ENCODE data around the gene FOXO1.

Gene FOXO1

DNA sequence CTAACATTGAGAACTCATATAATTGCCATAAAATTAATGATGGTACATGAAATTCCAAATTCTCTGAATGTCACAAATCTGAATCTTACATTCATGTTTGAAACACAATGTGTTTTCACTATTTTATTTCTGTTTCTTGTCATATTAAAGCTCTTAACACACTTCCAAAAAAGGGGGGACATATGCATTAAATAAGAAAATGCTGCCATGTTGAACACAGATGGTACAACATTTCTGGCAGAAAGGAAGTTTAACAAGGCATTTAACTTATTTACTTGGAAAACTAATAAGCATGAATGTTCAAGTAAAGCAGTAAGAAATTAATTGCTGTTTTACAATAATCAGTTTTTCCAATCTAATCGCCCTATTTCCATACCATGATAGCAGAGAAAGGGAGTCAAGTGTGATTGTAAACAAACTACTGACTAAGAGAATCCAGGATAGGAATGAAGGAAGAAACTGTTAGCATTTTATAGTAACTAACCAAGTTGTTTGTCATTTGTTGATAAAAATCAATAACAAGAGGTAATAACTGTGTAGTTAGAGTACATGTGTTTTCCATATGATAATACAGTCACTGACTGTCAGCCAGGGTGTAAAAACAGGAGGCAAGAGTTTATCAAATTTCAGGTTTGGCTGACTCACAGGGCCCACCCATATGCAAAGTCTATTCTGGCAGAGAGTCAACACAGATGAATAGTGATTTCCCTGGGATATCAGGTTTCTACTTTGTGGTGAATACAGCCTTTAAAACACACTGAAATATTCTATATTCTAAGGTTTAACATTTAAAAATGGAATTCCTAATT lies 5.7 kb upstream of the FOXO1 start:
- no peaks in the 10 kb centered on the region for H3K9me2 ChIP-seq (ENCODE audit: low read depth, low read length)
- H3K27ac ChIP-seq (ENCODE audit: low read depth, low read length, poor library complexity, severe bottlenecking) = no peak overlapping the region
- H2AFZ ChIP-seq (ENCODE audit: low read length) = no peak overlapping the region
- no peak overlapping the region for H3K4me3 ChIP-seq (ENCODE audit: low read depth, low read length, poor library complexity, severe bottlenecking)
- no peaks in the 10 kb centered on the region for H3F3A ChIP-seq (ENCODE audit: insufficient read depth, low read length)
- 0 out of 2 replicates have a peak, but pooled peaks cover 4% of the 10 kb centered on the region for H3K79me2 ChIP-seq (ENCODE audit: insufficient read depth, low read length)
- no peaks in the 10 kb centered on the region for H4K20me1 ChIP-seq (ENCODE audit: insufficient read depth, low read length)
- no peaks in the 10 kb centered on the region for H3K27me3 ChIP-seq (ENCODE audit: insufficient read depth, low read length)
- no peaks in the 10 kb centered on the region for H3K9me3 ChIP-seq (ENCODE audit: low read length)
- no peaks in the 10 kb centered on the region for H3K36me3 ChIP-seq (ENCODE audit: insufficient read depth, low read length)
- peaks cover 35% of the 10 kb centered on the region for H3K4me1 ChIP-seq (ENCODE audit: insufficient read depth, low read length, severe bottlenecking)
- TF ChIP-seq, protein P1, sequence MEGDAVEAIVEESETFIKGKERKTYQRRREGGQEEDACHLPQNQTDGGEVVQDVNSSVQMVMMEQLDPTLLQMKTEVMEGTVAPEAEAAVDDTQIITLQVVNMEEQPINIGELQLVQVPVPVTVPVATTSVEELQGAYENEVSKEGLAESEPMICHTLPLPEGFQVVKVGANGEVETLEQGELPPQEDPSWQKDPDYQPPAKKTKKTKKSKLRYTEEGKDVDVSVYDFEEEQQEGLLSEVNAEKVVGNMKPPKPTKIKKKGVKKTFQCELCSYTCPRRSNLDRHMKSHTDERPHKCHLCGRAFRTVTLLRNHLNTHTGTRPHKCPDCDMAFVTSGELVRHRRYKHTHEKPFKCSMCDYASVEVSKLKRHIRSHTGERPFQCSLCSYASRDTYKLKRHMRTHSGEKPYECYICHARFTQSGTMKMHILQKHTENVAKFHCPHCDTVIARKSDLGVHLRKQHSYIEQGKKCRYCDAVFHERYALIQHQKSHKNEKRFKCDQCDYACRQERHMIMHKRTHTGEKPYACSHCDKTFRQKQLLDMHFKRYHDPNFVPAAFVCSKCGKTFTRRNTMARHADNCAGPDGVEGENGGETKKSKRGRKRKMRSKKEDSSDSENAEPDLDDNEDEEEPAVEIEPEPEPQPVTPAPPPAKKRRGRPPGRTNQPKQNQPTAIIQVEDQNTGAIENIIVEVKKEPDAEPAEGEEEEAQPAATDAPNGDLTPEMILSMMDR (IDR thresholded peaks at IDR 0.05; ENCODE audit: low read length) = no peak
- TF ChIP-seq EZH2 (IDR thresholded peaks at IDR 0.05; ENCODE audit: borderline replicate concordance, low read length) = no peak
- no peak overlapping the region for H3K9ac ChIP-seq (ENCODE audit: low read length)
- peak overlapping the region; percentile 2; the same call in 1 of the 2 replicates for H3K4me2 ChIP-seq (ENCODE audit: low read length)

DNA sequence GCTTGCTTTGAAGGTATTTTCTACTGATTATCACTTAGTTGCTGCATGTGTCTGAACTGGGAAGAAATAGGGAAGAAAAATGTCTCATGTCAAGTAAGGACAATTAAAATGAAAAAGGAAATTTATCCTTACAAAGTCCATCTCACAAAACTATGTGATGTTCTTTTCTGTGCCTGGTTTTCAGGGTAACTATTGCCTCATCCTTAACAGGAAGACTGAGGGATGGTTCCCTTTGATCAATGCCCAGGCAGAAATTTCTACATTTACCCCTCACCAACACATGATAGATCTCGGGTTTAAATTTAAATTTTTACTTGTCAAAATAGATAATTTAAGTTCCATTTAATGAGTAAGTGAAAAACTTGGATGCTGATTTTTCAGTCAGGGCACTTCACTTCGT lies 3.9 kb upstream of the FOXO1 start:
- Histone ChIP-seq H3K4me1 (ENCODE audit: insufficient read depth, low read length, severe bottlenecking) (peaks cover 33% of the 10 kb centered on the region), H3K9me2 (ENCODE audit: low read depth, low read length) (no peaks in the 10 kb centered on the region), H3K27me3 (ENCODE audit: insufficient read depth, low read length) (no peaks in the 10 kb centered on the region), H3K79me2 (ENCODE audit: insufficient read depth, low read length) (peaks cover 12% of the 10 kb centered on the region), H3K36me3 (ENCODE audit: insufficient read depth, low read length) (peaks cover 7% of the 10 kb centered on the region; the same call in 1 of the 2 replicates), H4K20me1 (ENCODE audit: insufficient read depth, low read length) (no peaks in the 10 kb centered on the region), H3K9ac (ENCODE audit: low read length) (no peak overlapping the region), H3K4me3 (ENCODE audit: low read depth, low read length, poor library complexity, severe bottlenecking) (no peak overlapping the region), H3K4me2 (ENCODE audit: low read length) (no peak overlapping the region), H3K9me3 (ENCODE audit: low read length) (no peaks in the 10 kb centered on the region), H3K27ac (ENCODE audit: low read depth, low read length, poor library complexity, severe bottlenecking) (no peak overlapping the region), H2AFZ (ENCODE audit: low read length) (no peak overlapping the region), H3F3A (ENCODE audit: insufficient read depth, low read length) (no peaks in the 10 kb centered on the region)
- TF ChIP-seq, protein P1 (IDR thresholded peaks at IDR 0.05; ENCODE audit: low read length) = no peak
- no peak for TF ChIP-seq EZH2 (IDR thresholded peaks at IDR 0.05; ENCODE audit: borderline replicate concordance, low read length)

DNA sequence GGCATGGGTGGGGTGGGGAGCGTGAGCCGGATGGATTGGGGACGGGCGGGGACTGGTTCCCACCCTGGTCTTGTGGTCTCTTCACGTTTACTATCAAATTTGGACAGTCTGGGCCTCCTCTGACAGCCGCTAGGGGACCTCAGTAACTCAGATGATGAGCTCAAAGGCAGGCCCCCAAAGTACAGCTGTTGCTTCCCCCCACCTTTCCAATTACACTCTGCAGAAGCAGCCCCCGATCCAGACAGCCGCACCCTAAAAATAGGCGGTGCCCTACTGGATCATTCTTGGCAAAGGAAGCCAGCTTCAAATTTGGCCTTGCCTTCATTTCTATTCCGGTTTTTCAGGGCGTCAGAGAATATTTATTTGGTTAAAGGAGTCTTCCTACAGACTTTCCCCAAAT lies 1.9 kb upstream of the FOXO1 start:
- no peak for TF ChIP-seq EZH2 (IDR thresholded peaks at IDR 0.05; ENCODE audit: borderline replicate concordance, low read length)
- TF ChIP-seq, protein P1 (IDR thresholded peaks at IDR 0.05; ENCODE audit: low read length) = peak; percentile 89
- Histone ChIP-seq H3K9me3 (ENCODE audit: low read length) (no peaks in the 10 kb centered on the region), H3K79me2 (ENCODE audit: insufficient read depth, low read length) (peaks cover 31% of the 10 kb centered on the region), H4K20me1 (ENCODE audit: insufficient read depth, low read length) (no peaks in the 10 kb centered on the region), H3K27ac (ENCODE audit: low read depth, low read length, poor library complexity, severe bottlenecking) (no peak overlapping the region), H3K4me3 (ENCODE audit: low read depth, low read length, poor library complexity, severe bottlenecking) (peak overlapping the region; percentile 98), H3K4me2 (ENCODE audit: low read length) (peak overlapping the region; percentile 87), H3K27me3 (ENCODE audit: insufficient read depth, low read length) (no peaks in the 10 kb centered on the region), H3K9ac (ENCODE audit: low read length) (no peak overlapping the region; the same call in 1 of the 2 replicates), H3K9me2 (ENCODE audit: low read depth, low read length) (no peaks in the 10 kb centered on the region), H3K36me3 (ENCODE audit: insufficient read depth, low read length) (peaks cover 12% of the 10 kb centered on the region; the same call in 1 of the 2 replicates), H3F3A (ENCODE audit: insufficient read depth, low read length) (no peaks in the 10 kb centered on the region), H3K4me1 (ENCODE audit: insufficient read depth, low read length, severe bottlenecking) (peaks cover 37% of the 10 kb centered on the region), H2AFZ (ENCODE audit: low read length) (no peak overlapping the region)
